Measurements from ENCODE around the gene DNAJC13. TPM values are rescaled to one million over a fixed set of nuclear protein-coding genes. Genes with fewer than 3 reads are reported as not detected.

Gene DNAJC13
- total RNA-seq, 1 experiment from 2014 or later, result 28.8 TPM

Other genes starting within 250 kb of the DNAJC13 start
- 0.79 TPM for gene ACP3, start 100.1 kb upstream of the DNAJC13 start, total RNA-seq (2021; ENCODE audit: unreplicated experiment)
- gene ACKR4, start 179.8 kb downstream of the DNAJC13 start, total RNA-seq (2021; ENCODE audit: unreplicated experiment), result 0.12 TPM
- gene ACAD11, start 242.3 kb downstream of the DNAJC13 start, total RNA-seq (2021; ENCODE audit: unreplicated experiment), result 12.6 TPM
- 43.7 TPM for gene UBA5, start 242.8 kb downstream of the DNAJC13 start, total RNA-seq (2021; ENCODE audit: unreplicated experiment)